HG03175 (cell line): ENCODE measurements around the gene SCAMP1.
A peak's percentile ranks its signal among the peaks of the same experiment; 100 is the strongest.
"Not testable (repeated sequence)": the region's sequence is repeated elsewhere in the genome, so short reads cannot be mapped to it uniquely, and the experiment has no call there.

Experiments used
- ATAC-seq: cut with Tn5 transposase; IDR thresholded peaks from one replicate; pipeline ENCODE4 v1.9.1; 2021; ENCODE audit warnings: mild to moderate bottlenecking, moderate library complexity; ENCODE audit not compliant: unreplicated experiment

The SCAMP1 gene

DNA sequence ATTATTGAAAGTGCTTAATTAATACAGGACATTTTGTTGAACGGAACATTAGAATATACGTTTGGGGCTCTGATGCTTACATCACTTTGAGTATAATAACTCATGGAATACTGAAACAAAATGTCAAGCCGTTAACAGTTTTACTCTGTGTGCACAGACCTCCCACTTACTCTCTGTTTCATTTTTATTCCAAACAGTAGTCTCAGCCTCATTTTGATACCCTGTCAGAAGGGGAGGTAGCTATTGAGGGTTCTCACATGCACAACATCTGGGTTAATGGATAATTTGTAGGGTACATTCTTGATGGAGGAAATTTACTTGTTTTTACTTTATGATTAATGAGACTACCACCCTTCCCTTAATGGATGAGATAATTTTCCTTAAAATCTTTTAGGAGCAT is 59.0 kb downstream of the SCAMP1 start:
- ATAC-seq: no peak

DNA sequence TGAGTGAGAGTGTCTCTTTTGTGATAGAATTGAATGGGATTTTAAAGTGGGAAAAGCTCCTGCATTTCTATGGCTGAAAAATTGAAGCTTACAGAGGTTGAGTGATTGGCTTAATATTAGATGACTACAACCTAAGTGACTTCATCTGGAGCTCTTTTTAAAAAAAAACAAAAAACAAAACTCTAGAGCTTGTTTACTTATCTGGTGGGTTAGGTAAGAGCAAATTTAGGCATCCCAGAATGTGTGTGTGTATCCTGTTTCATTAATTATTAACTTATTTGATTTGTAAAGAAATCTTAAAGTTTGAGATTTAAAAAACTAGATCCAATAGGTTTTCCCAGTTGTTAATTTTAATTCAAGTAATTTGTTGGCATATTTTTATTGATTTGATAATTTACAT is 60.1 kb downstream of the SCAMP1 start:
- ATAC-seq: no peak

DNA sequence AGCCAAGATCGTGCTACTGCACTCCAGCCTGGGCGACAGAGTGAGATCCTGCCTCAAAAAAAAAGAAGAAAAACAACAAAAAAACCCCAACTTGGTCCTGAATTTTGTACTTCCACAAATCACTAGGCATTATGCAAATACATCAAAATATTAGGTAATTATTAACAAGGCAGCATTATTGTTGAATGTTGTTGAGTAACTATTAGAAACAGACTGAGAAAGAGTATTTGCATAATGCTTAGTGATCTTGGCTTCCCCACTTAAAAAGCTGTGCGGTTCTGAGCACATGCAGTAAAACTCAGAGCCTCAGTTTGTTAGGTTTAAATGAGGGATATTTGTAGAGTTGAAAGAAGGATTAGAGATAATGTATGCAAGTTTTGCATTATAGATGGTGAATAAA is 64.2 kb downstream of the SCAMP1 start:
- ATAC-seq: no peak

DNA sequence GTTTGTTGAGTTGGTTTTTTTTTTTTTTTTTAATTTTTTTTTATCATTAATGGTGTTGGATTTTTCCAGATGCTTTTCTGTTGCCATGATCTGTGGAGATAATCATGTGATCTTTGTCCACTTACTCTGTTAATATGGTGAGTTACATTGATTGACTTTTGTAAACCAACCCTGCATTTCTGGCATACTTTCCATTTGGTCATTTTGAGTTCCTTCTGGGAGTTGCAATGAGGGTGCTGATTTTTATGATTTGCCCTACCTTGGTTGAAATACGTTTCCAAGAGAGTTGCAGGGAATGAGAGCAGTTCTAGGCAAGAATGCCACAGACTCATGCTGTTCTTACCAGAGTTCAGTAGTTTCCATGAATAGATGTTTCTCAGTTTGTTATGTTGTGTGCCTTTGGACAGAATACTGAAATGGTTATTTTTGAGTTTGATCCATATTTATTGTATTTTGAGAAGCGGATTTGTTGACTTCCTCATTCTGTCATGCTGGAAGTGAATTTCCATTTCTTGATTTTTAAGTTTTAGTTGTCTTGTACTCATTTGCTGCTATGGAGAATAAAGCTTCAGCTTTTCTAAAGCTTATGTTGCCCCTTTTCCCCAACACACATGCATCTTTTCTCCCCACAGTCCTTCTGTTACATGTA is 69.0 kb downstream of the SCAMP1 start:
- no peak for ATAC-seq

DNA sequence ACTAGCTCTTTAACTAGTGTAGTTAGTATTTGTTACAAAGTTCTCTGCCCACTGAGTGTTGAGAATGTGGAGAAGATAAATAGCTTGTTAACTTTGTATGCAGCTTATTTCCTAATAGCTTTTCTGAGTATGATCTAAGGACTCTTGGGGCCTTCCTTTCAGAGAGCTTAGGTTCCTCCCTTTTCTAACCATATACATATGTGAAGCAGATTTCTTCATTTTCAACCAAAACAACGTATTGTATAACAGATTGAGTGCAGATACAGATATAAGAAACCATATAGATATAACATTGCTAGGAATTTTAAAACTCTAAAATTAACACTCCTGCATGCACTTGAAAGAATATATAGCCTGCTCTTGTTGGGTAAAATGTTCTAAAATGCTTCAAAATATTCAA is 70.4 kb downstream of the SCAMP1 start:
- no peak for ATAC-seq

DNA sequence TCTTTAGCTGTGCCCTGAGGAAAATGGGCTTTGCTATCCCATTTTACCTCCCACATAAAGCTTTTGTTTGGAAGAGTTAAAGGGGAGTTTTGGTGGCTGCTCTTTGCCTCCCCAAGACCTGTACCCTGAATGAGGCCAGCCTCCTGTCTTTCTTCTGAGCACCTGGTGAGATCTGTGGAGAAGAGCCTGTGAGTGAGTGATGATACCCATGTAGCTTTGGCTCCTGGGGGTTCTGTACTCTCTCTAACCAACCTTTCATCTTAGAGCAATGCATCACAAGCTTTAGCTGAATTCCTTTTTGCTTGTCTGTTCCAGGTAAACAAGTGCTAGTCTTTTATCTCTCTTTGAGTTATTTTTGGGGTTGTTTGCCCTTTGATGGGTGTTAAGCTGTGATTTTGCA is 73.6 kb downstream of the SCAMP1 start:
- ATAC-seq: no peak

DNA sequence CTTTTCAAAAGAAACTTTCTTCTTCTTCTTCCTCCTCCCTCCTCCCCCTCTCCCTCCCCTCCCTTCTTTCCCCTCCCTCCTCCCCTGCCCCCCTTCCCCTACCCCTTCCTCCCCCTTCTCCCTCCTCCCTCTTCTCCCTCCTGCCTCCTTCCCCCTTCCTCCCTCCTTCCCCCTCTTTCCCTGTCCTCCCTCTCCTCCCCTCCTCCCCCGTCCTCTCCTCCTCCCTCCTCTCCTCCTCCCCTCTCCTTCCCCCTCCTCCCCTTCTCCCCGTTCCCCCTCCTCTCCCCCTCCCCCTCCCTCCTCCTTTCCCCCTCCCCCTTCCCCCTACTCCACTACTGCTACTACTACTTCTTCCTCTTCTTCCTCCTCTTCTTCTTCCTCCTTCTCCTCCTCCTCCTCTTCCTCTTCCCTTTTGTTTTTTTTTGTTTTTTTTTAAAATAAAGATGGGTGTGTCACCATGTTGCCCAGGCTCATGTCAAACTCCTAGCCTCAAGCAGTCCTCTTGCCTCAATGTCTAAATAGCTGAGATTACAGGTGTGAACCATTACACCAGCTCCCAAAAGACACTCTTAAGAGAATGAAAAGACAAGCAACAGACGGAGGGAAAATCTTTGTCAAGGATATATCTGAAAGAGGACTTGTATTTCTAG is 87.5 kb downstream of the SCAMP1 start:
- no peak for ATAC-seq

DNA sequence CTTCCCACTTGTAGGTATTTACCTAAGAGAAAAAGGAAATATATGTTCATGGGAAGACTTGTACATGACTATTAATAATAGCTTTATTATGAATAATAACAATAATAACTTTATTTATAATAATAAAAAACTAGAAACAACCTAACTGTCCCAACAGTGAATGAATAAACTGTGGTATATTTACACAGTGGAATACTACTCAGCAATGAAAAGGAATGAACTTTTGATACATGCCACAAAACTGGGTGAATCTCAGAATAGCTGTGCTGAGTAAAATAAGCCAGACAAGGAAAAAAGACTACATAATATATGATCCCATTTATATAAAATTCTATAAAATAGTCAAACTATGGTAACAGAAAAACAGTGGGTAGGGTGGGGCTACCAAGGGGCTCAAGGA is 88.7 kb downstream of the SCAMP1 start:
- no peak for ATAC-seq

DNA sequence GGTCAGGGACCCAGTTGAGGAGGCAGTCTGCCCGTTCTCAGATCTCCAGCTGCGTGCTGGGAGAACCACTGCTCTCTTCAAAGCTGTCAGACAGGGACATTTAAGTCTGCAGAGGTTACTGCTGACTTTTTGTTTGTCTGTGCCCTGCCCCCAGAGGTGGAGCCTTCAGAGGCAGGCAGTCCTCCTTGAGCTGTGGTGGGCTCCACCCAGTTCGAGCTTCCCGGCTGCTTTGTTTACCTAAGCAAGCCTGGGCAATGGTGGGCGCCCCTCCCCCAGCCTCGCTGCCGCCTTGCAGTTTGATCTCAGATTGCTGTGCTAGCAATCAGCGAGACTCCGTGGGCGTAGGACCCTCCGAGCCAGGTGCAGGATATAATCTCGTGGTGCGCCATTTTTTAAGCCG is 97.1 kb downstream of the SCAMP1 start:
- ATAC-seq: not testable (repeated sequence)

DNA sequence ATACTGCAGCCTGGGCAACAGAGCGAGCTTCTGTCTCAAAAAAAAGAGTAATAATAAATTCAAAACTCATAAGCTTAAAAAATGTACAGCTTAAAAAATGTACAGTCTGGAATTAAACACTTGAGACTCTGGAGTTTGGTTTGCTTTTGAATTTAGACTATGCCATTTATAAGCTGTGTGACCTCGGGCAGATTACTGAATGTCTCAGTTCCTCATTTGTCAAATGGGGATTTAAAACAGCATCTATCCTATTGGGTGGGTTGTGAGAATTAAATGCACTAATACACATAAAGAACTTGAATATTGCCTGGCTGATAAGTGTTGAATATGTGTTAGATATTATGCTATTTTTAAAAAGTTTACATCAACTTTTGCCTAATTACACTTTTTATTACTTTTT is 98.4 kb downstream of the SCAMP1 start:
- ATAC-seq: no peak

DNA sequence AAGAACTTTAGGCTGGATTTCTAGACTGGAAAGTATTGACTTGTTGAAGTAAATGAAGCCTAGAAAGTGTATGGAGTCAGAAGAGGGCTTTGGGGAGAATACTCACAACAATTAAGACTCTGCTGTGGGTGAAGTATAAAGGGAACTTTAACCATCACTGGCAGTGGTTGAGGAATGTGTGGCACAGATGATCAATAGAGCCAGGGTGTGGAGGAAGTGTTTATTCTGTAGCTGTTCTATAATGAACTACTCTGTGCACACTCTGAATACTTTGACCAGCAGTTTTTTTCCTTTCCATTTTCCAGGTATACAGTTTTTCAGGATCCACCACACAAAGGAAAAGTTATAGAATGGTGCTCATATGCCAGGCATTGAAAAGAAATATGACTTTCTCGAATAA is 106.7 kb downstream of the SCAMP1 start:
- ATAC-seq: no peak

DNA sequence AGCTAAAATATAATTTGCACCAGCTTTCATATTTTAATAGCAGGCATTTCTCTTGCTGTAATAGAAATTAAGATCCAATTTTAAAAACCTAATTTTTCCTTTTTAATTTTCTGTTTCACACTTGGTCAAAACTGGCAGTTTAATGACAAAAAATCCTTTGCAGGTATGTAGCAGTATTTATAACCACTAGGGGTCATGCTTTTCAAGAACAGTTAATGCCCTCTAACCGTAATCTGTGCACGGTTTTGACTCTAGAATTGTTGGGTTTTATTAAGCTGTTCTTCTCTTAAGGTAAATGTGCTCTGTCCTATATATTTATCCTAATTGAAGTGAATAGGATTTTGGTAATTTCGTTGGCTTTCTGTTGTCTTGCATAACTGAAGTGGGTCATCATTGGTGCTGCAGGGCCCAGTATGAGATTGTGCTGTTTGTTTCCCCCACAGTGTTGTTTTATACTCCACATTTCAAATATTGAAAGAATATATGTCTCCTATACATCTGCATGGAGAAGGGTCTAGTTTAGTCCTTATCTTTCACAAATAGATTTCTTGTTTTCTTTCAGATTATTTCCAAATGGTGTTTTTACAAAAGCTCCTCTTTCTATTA is 107.4 kb downstream of the SCAMP1 start:
- ATAC-seq: no peak

DNA sequence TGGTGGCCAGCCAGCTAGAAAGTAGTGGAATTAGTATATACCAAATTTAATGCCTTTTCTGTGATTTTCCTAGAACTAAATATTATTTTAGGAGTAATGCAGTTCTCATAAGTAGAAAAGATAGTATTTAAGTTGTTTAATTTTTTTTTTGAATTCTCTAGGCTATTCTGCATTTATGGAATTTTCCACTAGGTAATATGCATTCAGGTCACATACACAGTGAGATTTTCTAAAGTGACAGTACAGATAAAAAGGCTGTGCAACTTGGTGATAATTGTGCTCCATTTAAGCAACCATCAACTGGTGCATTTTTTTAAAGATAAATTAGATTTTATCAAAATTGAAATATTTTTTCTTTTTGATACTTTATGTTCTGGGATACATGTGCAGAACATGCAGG is 111.5 kb downstream of the SCAMP1 start:
- ATAC-seq: no peak

DNA sequence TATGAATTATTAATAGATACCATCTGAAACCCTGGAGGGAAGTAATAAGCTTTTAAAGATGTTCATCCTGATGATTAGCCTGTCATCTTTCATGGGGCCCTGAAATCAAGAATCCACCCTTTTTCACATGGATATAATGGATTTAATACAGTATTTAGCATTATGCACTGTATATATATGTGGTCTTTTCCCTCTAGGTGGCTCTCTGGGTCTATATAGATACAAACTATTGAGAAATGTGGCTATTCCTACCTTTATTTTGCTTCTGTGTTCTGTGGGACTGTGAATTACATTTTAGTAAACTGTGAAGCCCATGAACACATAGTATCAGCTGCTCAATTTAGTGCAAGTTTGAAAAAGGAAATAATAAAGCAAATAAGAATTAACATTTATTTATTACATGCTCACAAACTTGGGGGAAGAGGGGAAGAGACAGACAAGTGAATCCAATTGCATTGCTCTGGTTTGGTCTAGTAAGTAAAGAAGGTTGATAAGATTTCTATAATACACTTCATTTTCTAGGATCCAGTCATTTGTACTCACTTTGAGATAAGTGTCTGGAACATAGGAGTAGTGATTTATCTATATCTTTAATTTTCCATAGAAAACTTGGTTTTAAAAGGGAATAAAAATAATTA is 112.2 kb downstream of the SCAMP1 start:
- no peak for ATAC-seq

DNA sequence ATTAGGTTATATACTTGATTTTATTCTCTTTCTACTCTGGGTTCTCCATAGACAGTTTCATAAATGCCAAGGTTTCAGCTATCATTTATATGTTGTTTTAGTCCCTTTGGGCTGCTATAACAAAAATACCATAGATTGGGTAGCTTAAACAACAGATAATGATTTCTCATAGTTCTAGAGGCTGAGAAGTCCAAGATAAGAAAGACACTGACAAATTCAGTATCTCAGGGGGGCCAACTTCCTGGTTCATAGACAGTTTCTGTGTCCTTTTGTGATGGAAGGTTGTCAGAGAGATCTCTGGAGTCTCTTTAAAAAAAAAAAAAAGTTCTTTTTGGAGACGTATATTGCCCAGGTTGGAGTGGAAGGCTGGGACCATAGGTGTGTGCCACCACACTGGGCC is 113.3 kb downstream of the SCAMP1 start:
- no peak for ATAC-seq

DNA sequence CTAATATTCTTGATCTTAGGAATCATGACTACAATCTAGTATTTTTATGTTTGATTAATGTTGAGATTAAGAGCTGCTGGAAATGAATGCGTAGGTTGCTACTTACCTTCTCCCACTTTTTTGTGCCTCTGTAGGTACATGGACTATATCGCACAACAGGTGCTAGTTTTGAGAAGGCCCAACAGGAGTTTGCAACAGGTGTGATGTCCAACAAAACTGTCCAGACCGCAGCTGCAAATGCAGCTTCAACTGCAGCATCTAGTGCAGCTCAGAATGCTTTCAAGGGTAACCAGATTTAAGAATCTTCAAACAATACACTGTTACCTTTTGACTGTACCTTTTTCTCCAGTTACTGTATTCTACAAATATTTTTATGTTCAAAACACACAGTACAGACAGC is 115.0 kb downstream of the SCAMP1 start:
- ATAC-seq: no peak

DNA sequence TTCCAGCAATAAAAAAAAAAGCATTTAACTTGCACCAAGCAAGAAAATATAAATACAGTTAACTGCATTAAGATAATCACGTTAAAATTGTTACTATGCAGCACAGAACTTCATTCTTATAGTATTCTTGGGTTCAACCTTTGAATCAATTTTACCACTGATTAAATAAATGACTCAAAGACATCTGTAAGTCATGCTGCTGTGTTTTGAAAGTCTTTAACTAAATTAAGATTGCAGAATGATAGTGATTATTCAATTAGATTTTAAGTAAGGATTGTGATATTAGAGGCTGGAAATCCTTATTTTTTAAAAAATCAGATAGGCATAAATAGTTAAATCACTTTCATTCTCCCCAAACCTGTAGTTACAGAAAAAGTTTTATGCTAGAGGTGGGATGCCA is 116.4 kb downstream of the SCAMP1 start:
- no peak for ATAC-seq

DNA sequence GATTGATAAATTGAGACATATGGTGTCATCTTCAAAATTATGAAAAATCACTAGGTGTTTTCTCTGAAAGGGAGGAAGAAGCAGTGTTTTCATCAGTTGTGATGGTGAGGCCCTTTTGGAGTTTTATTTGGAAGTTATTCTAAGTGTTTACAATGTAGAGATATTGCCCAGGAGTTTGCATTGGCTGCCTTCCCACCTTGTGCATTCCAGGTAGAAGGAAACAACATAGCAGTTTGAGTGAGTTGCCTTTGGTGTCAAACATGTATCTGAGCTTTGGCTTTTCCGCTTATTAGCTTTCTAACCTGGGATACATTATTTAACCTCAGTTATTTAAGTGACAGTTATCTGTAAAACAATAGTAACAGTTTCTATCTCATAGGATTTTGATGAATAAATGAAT is 122.5 kb downstream of the SCAMP1 start:
- ATAC-seq: no peak

DNA sequence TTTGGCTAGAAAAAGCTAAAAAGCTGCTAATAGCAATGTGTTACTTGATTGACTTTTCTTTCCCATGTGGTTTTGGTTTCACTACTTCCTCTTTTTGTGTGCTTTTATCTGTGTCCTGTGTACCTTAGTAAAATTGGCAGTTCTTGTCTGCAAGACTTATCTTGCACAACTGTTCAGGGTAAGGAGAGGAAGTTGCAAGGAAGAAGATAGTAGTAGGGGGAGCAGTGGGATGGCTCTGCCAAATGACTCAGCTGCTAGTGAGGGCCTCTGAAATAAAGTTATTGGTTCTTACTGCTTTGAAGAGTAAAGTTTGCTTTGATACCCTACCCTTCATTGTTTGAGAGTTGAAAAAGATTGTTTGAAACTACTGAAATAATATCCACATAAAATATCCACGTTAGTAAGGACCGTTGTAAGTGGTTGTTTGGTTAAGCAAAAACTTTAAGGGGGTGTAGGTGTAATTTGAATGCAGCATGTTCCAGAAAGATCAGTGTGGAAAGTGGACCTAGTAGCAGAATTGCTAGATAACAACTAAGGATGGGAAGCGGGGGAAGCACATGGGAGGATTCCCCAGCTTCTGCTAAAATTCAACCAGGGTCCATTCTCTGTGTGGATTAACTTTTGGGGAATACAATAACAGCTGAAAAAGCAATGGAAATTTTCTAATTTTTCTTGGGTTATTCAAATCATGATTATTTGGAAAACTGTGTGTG is 123.5 kb downstream of the SCAMP1 start:
- peak; percentile 92 for ATAC-seq

DNA sequence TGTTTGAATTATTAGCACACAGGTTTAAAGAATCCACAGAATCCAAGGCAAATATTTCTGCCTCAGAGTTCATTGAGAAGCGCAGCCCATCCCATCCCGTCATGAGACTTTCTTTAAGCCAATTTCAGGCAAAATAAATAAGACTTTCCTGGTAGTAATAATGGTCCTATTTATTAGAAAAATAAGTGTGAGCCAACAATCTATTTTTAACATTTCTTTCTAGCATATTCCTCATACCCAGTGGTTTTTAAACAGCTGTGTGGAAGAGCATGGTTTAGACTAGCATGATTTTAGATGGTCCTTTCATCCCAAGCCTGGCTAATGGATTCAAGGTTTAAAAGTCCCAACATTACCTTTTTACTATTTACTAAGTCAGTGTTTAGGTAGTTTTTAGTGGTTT is 125.8 kb downstream of the SCAMP1 start:
- ATAC-seq: no peak

DNA sequence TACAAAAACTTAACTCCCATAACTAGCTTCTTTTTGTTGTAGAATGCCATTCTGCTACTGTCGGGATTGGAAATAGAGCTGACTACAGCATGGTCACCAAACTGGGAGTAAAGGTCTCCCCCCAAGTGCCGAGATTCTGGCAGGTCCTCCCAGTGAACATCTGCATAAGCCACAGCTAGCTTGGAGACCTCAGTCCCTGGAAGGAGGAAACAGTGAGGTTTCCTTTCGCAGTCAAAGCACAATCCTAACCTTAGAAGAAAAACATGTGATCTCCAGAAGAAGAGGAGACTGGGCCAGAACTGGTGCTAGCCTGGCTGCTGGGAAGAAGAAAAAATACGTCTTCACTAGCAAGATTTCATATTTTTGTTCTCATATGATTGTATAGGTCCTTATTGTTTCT is 127.4 kb downstream of the SCAMP1 start:
- no peak for ATAC-seq
